Adipose tissue (tissue), 3 donors: ENCODE measurements around the gene SNAP23. TPM values are rescaled to one million over a fixed set of nuclear protein-coding genes. Genes with fewer than 3 reads are reported as not detected.

Source experiments
- H3K27ac ChIP-seq: one replicate; pipeline ENCODE4 v1.5.1; 2013; ENCODE audit warnings: low read depth, low read length
- WGBS, 3 donors: extraction: QIAGEN DNeasy Blood & Tissue Kit; methylation state at CpG; one replicate each; pipeline ENCODE4 v1.1.7; 2013; 5-methylcytosine and 5-hydroxymethylcytosine counted together
- polyA plus RNA-seq, 3 donors: library from polyadenylated mRNA; stranded (reverse); fragments of 200-250 nt; gene quantifications; one replicate each; pipeline ENCODE4 v1.2.3, GENCODE V29; 2013
- donor health status: healthy with polysubstance abuse.
- donor health status: Bipolar disorder and iron deficiency.
- donor health status: healthy.

Gene SNAP23
- 10 to 100 TPM; 19.3 to 70.4 (median 38.9) TPM for polyA plus RNA-seq

- 0% methylated on average over 43 of the region's 43 CpGs for WGBS, 3 donors
Measured at GRCh38 chr15:42495361-42496212, at the start of gene SNAP23. TSS of gene SNAP23 (plus strand) at chr15:42495634. CDS start at chr15:42511847, 16,213 bp downstream.

GRCh38 chr15:42447599-42447998, 47.8 kb upstream of the SNAP23 start:
- no peak overlapping the region for H3K27ac ChIP-seq
- WGBS, 3 donors = 90 to 95% (median 95%) methylated on average over 2 of the region's 2 CpGs

More at GRCh38 chr15:42495361-42496212, at the start of gene SNAP23:
- H3K27ac ChIP-seq = peak within 1 kb of the TSS; percentile 77

GRCh38 chr15:42448281-42448680, 47.2 kb upstream of the SNAP23 start:
- no peak overlapping the region for H3K27ac ChIP-seq
- 95 to 99% (median 99%) methylated on average over 6 of the region's 6 CpGs for WGBS, 3 donors

GRCh38 chr15:42449770-42450424, 45.5 kb upstream of the SNAP23 start:
- H3K27ac ChIP-seq = no peak overlapping the region
- WGBS, 3 donors = 97% methylated on average over 13 of the region's 13 CpGs

- no peak overlapping the region for H3K27ac ChIP-seq
- WGBS, 3 donors = 98 to 99% (median 98%) methylated on average over 4 of the region's 4 CpGs
Measured at GRCh38 chr15:42450425-42450790, 45.0 kb upstream of the SNAP23 start.

GRCh38 chr15:42453826-42454225, 41.6 kb upstream of the SNAP23 start:
- 93 to 99% (median 94%) methylated on average over 3 of the region's 3 CpGs for WGBS, 3 donors
- no peak overlapping the region for H3K27ac ChIP-seq

- no peak overlapping the region for H3K27ac ChIP-seq
Measured at GRCh38 chr15:42456531-42456930, 38.9 kb upstream of the SNAP23 start.

GRCh38 chr15:42456971-42457370, 38.5 kb upstream of the SNAP23 start:
- H3K27ac ChIP-seq = no peak overlapping the region
- WGBS, 3 donors = 36 to 54% (median 50%) methylated on average over 3 of the region's 3 CpGs

- 46 to 54% (median 50%) methylated on average over 8 of the region's 8 CpGs for WGBS, 3 donors
- H3K27ac ChIP-seq = no peak overlapping the region
Measured at GRCh38 chr15:42457445-42458442, 37.7 kb upstream of the SNAP23 start.

GRCh38 chr15:42461261-42461660, 34.2 kb upstream of the SNAP23 start:
- 58 to 71% (median 59%) methylated on average over 3 of the region's 3 CpGs for WGBS, 3 donors
- H3K27ac ChIP-seq = no peak overlapping the region

GRCh38 chr15:42465520-42466259, 29.7 kb upstream of the SNAP23 start:
- no peak overlapping the region for H3K27ac ChIP-seq
- 82 to 90% (median 86%) methylated on average over 8 of the region's 8 CpGs for WGBS, 3 donors

GRCh38 chr15:42471002-42471401, 24.4 kb upstream of the SNAP23 start:
- WGBS, 3 donors = 47 to 84% (median 52%) methylated on average over 3 of the region's 3 CpGs
- H3K27ac ChIP-seq = no peak overlapping the region

GRCh38 chr15:42474827-42475226, 20.6 kb upstream of the SNAP23 start:
- H3K27ac ChIP-seq = no peak overlapping the region
- WGBS, 3 donors = 68 to 77% (median 71%) methylated on average over 2 of the region's 2 CpGs

- WGBS, 3 donors = 96 to 99% (median 98%) methylated on average over 6 of the region's 6 CpGs
- H3K27ac ChIP-seq = no peak overlapping the region
Measured at GRCh38 chr15:42482701-42483100, 12.7 kb upstream of the SNAP23 start.

GRCh38 chr15:42483677-42484076, 11.8 kb upstream of the SNAP23 start:
- WGBS, 3 donors = 93 to 100% (median 97%) methylated on average over 1 of the region's 1 CpG
- H3K27ac ChIP-seq = no peak overlapping the region

GRCh38 chr15:42490291-42490670, 5.2 kb upstream of the SNAP23 start:
- WGBS, 3 donors = 1 to 3% (median 2%) methylated on average over 11 of the region's 11 CpGs
- H3K27ac ChIP-seq = no peak overlapping the region

GRCh38 chr15:42490671-42491538, 4.5 kb upstream of the SNAP23 start, which contains the start of gene ZNF106:
TSS of gene ZNF106 (minus strand) at chr15:42491141. CDS start at chr15:42472289, 18,852 bp downstream.
- peak within 1 kb of the TSS; percentile 74 for H3K27ac ChIP-seq
- 0 to 1% (median 1%) methylated on average over 49 to 51 of the region's 51 CpGs for WGBS, 3 donors
